RKO (cell line): ENCODE results near the gene EBF3.

Experiments
- DNase-seq: peaks from one replicate; pipeline ENCODE4 v3.0.0-alpha.2; 2016; ENCODE audit warnings: low spot score

The EBF3 gene

GRCh38 chr10:129796710-129797420 is 167.2 kb downstream of the EBF3 start:
- DNase-seq: no peak

GRCh38 chr10:129793996-129794395 is 170.1 kb downstream of the EBF3 start:
- no peak for DNase-seq

GRCh38 chr10:129793479-129793878 is 170.6 kb downstream of the EBF3 start:
- DNase-seq: no peak

DNA sequence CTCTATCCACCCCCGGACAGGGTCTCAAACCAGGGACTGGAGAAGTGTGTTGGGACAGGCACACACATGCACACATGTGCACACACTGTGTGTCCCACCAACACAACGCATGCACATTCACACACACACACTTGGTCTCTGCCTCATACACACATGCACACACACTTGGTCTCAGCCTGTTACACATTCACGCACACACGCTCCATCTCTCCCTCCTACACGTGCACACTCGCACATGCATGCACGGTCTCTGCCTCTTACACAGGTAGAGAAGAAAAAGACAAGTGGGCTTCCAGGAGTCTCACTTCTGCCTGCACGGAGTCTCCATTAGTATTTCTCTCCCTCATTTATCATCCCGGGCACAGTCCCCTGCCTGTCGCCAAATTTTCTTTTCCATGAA is 171.2 kb downstream of the EBF3 start:
- no peak for DNase-seq

- DNase-seq: no peak
Measured at GRCh38 chr10:129792141-129792540, 171.9 kb downstream of the EBF3 start.

GRCh38 chr10:129790715-129791446 is 173.2 kb downstream of the EBF3 start:
- DNase-seq: no peak

DNA sequence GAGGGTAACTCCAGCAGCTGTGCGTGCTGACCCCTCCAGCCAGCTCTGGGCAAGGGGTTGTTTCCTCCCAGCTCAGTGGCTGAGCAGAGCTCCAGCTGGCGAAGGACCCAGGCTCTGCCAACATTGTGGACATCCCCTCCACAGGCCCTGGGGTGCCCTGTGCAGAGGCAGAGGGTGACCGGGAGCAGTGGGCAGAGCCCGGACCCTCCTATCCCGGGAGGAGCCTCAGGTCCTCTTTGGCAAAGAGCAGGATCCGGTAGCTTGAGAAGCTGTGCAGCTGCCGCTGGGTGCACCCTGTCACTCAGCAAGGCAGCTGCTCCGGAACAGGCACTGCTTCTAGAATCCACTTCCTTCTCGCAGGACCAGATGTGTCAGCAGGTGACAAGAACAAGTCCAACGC is 175.9 kb downstream of the EBF3 start:
- DNase-seq: no peak

GRCh38 chr10:129787557-129787956 is 176.5 kb downstream of the EBF3 start:
- DNase-seq: no peak

DNA sequence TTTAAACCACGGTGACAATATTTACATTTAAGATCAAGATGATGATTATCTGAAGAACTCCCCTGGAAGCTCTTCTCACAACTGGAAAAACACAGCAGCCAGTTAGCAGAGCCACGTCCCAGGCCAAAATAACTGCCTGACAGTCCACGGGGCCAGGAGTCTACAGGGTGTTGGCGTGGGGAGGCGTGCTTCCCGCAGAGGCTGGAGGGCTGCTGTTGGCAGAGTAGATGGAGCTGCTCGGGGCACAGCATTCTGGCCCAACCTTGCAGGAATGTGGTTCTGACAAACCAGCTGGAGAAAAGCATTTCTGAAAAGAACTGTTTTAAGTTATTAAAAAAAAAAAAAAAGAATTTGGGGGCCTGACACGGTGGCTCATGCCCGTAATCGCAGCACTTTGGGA is 177.9 kb downstream of the EBF3 start:
- DNase-seq: no peak

GRCh38 chr10:129785536-129785981 is 178.5 kb downstream of the EBF3 start:
- no peak for DNase-seq
